ENCODE data around the gene ECPAS.
A peak's percentile ranks its signal among the peaks of the same experiment; 100 is the strongest.

Gene ECPAS

DNA sequence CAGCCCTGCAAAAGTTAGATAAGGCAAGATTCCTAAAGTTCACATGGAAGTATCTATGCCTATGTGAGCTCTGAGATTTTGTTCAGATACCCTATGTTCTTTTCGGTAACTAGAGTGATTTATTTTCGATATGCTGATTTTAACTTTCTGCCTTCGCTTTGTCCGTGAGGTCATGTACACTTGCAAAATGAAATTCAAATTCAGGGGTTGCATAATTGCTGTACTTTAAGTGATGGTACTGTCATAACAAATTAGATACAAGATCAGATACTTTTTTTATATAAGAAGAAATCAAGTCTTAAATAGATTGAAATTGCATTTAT lies 350 bp upstream of the ECPAS start:
- Histone ChIP-seq H3K36me3 (ENCODE audit: control insufficient read depth, insufficient read depth, low read length) (no peaks in the 10 kb centered on the region), H3K4me2 (ENCODE audit: low read length) (peak overlapping the region; percentile 64), H3K9ac (peak overlapping the region; percentile 61), H3K27ac (peak overlapping the region; percentile 74), H3K4me3 (ENCODE audit: low read depth, low read length) (peak overlapping the region; percentile 64), H3K4me1 (peaks cover 3% of the 10 kb centered on the region), H3K9me3 (ENCODE audit: control insufficient read depth, low read length) (no peaks in the 10 kb centered on the region), H3K79me2 (peaks cover 10% of the 10 kb centered on the region), H3K27me3 (ENCODE audit: control insufficient read depth, insufficient read depth, low read length) (no peaks in the 10 kb centered on the region), H2AFZ (peak overlapping the region; percentile 86)
- TF ChIP-seq CTCF (IDR thresholded peaks at IDR 0.05): no peak

GRCh38 chr9:111483439-111483857 lies 735 bp downstream of the ECPAS start:
- no peak overlapping the region for H3K27ac ChIP-seq
- no peak for TF ChIP-seq CTCF (IDR thresholded peaks at IDR 0.05)
- H2AFZ ChIP-seq: no peak overlapping the region
- H3K9me3 ChIP-seq (ENCODE audit: control insufficient read depth, low read length): no peaks in the 10 kb centered on the region
- no peaks in the 10 kb centered on the region for H3K27me3 ChIP-seq (ENCODE audit: control insufficient read depth, insufficient read depth, low read length)
- H3K36me3 ChIP-seq (ENCODE audit: control insufficient read depth, insufficient read depth, low read length): no peaks in the 10 kb centered on the region
- peaks cover 3% of the 10 kb centered on the region for H3K4me1 ChIP-seq
- H3K79me2 ChIP-seq: peaks cover 17% of the 10 kb centered on the region
- no peak overlapping the region for H3K4me3 ChIP-seq (ENCODE audit: low read depth, low read length)
- H3K4me2 ChIP-seq (ENCODE audit: low read length): no peak overlapping the region
- H3K9ac ChIP-seq: no peak overlapping the region

DNA sequence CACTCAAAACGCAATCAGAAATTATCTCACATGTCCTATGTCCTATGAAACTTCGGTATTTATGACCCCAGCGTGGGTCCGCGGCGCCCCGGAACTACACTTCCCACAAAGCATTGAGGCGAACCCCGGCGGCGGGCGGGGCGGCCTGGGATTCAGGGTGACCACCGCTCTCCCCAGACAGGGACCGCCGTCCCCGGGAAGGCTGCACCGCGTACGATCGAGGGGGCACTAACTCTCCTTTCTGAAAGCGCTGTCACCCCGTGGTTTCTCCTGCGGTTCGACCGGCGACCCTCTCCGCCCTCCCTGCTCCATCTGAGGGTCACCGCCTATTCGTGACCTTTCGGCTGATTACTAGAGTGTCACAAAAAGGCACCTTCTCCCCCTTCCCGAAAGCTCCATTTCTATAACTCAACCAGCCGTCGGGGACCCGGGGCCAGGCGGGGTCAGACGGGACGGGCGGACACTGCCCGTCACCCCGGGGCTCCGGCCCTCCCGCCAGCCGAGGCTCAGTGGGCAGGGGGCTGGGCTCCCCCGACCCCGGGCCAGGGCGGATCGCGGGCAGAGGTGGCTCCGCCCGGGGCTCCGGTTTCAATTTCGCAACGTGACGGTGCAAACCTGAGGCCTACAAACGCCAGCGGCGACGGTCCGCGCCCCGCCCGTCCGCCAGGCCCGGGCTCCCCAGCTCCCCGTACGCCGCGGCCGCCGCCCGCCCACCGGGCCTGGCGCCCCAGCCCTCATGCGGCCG lies 1.3 kb downstream of the ECPAS start:
- H3K4me2 ChIP-seq (ENCODE audit: low read length): peak overlapping the region; percentile 64
- peaks cover 3% of the 10 kb centered on the region for H3K4me1 ChIP-seq
- peaks cover 17% of the 10 kb centered on the region for H3K79me2 ChIP-seq
- peak overlapping the region; percentile 89 for H2AFZ ChIP-seq
- peak overlapping the region; percentile 80 for H3K9ac ChIP-seq
- H3K27me3 ChIP-seq (ENCODE audit: control insufficient read depth, insufficient read depth, low read length): no peaks in the 10 kb centered on the region
- no peak for TF ChIP-seq CTCF (IDR thresholded peaks at IDR 0.05)
- H3K9me3 ChIP-seq (ENCODE audit: control insufficient read depth, low read length): no peaks in the 10 kb centered on the region
- peak overlapping the region; percentile 96 for H3K27ac ChIP-seq
- H3K36me3 ChIP-seq (ENCODE audit: control insufficient read depth, insufficient read depth, low read length): no peaks in the 10 kb centered on the region
- peak overlapping the region; percentile 94 for H3K4me3 ChIP-seq (ENCODE audit: low read depth, low read length)

GRCh38 chr9:111481885-111482636 lies 2.1 kb downstream of the ECPAS start:
- Histone ChIP-seq H3K4me1 (peaks cover 3% of the 10 kb centered on the region), H3K79me2 (peaks cover 22% of the 10 kb centered on the region), H3K9me3 (ENCODE audit: control insufficient read depth, low read length) (no peaks in the 10 kb centered on the region), H3K9ac (no peak overlapping the region), H3K27me3 (ENCODE audit: control insufficient read depth, insufficient read depth, low read length) (no peaks in the 10 kb centered on the region), H3K4me2 (ENCODE audit: low read length) (peak overlapping the region; percentile 64), H3K4me3 (ENCODE audit: low read depth, low read length) (peak overlapping the region; percentile 94), H3K36me3 (ENCODE audit: control insufficient read depth, insufficient read depth, low read length) (no peaks in the 10 kb centered on the region), H3K27ac (peak overlapping the region; percentile 96), H2AFZ (peak overlapping the region; percentile 89)
- no peak for TF ChIP-seq CTCF (IDR thresholded peaks at IDR 0.05)

Data from parathyroid adenoma (tissue), 2 donors.